Brain microvascular endothelial cell (primary cell): ENCODE measurements around the gene FAM193A.

Experiments used
- DNase-seq: peaks from one replicate; pipeline ENCODE4 v3.0.0-alpha.2; 2020
- H3K27ac ChIP-seq: fragments of 250-450 bp; sonication (Bioruptor Pico); 2 replicates; pipeline ENCODE4 v1.5.1; 2020; ENCODE audit warnings: mild to moderate bottlenecking, moderate library complexity
- H3K27me3 ChIP-seq: fragments of 250-450 bp; sonication (Bioruptor Pico); replicated peaks from 2 replicates; pipeline ENCODE4 v1.5.1; 2020; ENCODE audit warnings: mild to moderate bottlenecking
- H3K36me3 ChIP-seq: fragments of 250-450 bp; sonication (Bioruptor Pico); replicated peaks from 2 replicates; pipeline ENCODE4 v1.5.1; 2020; ENCODE audit warnings: mild to moderate bottlenecking
- H3K4me3 ChIP-seq: 2 replicates; pipeline ENCODE4 v1.5.1; 2011; ENCODE audit warnings: low read depth, mild to moderate bottlenecking, control low read depth, low read length, moderate library complexity
- in situ Hi-C: cut with HindIII; loops from 2 replicates; pipeline ENCODE4 v1.10.0; 2017; ENCODE audit warnings: low sequenced_read_pairs, low pct_ligation_motif_present
- TF ChIP-seq, protein P1 (sequence below): IDR thresholded peaks from 2 replicates; pipeline ENCODE4 v1.5.1; 2011; ENCODE audit warnings: low read depth, mild to moderate bottlenecking, moderate library complexity, low read length, control low read depth, inconsistent platforms; ENCODE audit errors: missing control alignments

The FAM193A gene

DNA sequence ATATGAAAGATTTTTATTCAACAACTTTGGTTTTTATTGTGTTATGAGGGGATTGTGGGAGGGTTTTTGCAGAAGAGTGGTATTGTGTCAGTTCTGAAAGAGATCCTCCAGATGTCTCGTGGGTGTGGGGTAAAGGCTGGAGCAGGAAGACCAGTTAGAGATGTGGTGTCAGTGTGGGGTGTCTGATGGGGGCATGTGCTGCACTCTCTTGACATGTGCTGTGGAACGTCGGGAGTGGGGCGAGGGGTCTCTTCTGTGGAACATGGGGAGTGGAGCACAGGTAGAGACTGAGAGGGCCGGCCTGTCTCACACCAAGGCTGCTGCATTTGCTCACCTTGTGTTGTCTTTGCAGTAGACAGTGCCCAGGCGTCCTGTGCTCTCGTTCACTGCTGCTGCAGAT, 37.6 kb downstream of the FAM193A start:
- no peak for DNase-seq
- TF ChIP-seq, protein P1, sequence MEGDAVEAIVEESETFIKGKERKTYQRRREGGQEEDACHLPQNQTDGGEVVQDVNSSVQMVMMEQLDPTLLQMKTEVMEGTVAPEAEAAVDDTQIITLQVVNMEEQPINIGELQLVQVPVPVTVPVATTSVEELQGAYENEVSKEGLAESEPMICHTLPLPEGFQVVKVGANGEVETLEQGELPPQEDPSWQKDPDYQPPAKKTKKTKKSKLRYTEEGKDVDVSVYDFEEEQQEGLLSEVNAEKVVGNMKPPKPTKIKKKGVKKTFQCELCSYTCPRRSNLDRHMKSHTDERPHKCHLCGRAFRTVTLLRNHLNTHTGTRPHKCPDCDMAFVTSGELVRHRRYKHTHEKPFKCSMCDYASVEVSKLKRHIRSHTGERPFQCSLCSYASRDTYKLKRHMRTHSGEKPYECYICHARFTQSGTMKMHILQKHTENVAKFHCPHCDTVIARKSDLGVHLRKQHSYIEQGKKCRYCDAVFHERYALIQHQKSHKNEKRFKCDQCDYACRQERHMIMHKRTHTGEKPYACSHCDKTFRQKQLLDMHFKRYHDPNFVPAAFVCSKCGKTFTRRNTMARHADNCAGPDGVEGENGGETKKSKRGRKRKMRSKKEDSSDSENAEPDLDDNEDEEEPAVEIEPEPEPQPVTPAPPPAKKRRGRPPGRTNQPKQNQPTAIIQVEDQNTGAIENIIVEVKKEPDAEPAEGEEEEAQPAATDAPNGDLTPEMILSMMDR = no peak
- Histone ChIP-seq H3K4me3 (no peak overlapping the region), H3K27ac (no peak overlapping the region), H3K36me3 (no peaks in the 10 kb centered on the region), H3K27me3 (no peaks in the 10 kb centered on the region)
- in situ Hi-C loops = no loop called here

DNA sequence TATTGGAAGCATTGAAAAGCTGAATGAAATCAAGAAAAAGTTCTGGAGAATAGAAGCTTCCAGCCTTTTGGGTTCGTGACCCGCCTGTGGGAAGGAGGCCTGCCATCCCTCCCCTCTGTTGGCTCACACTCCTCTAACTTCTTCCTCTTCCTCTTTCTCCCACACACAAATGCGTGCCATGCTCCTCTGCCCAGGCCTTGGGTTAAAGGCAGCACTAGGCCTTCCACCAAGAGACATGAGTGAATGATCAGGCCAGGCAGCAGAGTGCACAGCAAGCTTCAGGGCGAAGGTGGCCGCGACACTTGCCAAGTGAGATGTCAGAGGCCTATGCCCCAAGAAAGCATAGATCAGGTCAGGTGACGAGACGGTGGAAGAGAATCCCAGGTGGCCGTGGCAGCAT, 38.4 kb downstream of the FAM193A start:
- in situ Hi-C loops = no loop called here
- Histone ChIP-seq H3K27me3 (no peaks in the 10 kb centered on the region), H3K36me3 (no peaks in the 10 kb centered on the region), H3K4me3 (no peak overlapping the region), H3K27ac (no peak overlapping the region)
- TF ChIP-seq, protein P1 = no peak
- DNase-seq = no peak

DNA sequence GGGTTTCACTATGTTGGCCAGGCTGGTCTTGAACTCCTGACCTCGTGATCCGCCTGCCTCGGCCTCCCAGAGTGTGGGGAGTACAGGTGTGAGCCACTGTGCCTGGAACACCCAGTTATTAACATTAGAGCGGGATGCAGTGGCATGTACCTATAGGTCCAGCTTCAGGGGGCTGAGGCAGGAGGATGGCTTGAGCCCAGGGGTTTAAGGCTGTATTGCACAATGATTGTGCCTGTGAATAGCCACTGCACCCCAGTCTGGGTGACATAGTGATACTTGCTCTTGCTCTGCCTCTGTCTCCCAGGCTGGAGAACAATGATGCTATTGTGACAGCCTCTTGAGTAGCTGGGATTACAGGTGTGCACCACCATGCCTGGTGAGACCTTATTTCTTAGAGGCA, 39.8 kb downstream of the FAM193A start:
- in situ Hi-C loops = no loop called here
- Histone ChIP-seq H3K4me3 (no peak overlapping the region), H3K27me3 (no peaks in the 10 kb centered on the region), H3K36me3 (no peaks in the 10 kb centered on the region), H3K27ac (no peak overlapping the region)
- no peak for DNase-seq
- TF ChIP-seq, protein P1 = no peak

DNA sequence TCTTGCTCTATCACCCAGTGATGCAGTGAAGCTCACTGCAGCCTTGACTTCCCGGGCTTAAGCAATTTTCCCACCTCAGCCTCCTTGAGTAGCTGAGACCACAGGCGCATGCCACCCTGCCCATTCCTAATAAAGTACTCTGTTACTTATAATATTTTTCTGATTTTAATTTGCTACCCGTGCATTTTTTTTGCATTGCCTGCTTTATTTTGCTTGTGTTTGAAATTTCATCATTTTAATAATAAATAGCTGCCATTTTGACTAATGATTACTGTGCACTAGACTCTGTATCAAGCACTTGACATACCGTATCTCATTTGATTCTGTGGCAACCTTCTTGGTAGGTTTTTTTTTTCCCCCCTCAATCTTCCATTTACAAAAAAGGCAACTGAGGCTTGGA, 41.7 kb downstream of the FAM193A start:
- in situ Hi-C loops = no loop called here
- DNase-seq = no peak
- Histone ChIP-seq H3K36me3 (no peaks in the 10 kb centered on the region), H3K4me3 (no peak overlapping the region), H3K27me3 (no peaks in the 10 kb centered on the region), H3K27ac (no peak overlapping the region)
- TF ChIP-seq, protein P1 = no peak

DNA sequence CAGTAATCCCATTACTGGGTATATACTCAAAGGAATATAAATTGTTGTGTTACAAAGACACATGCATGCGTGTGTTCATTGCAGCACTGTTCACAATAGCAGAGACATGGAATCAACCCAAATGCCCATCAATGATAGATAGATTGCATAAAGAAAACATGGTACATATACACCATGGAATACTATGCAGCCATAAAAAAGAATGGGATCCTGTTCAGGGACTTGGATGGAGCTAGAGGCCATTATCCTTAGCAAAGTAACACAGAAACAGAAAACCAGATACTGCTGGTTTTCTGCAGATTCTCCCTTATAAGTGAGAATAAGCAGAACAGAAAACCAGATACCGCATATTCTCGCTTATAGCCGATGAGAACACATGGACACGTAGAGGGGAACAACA, 43.5 kb downstream of the FAM193A start:
- DNase-seq = no peak
- in situ Hi-C loops = no loop called here
- Histone ChIP-seq H3K27ac (no peak overlapping the region), H3K27me3 (no peaks in the 10 kb centered on the region), H3K36me3 (no peaks in the 10 kb centered on the region), H3K4me3 (no peak overlapping the region)
- TF ChIP-seq, protein P1 = no peak

DNA sequence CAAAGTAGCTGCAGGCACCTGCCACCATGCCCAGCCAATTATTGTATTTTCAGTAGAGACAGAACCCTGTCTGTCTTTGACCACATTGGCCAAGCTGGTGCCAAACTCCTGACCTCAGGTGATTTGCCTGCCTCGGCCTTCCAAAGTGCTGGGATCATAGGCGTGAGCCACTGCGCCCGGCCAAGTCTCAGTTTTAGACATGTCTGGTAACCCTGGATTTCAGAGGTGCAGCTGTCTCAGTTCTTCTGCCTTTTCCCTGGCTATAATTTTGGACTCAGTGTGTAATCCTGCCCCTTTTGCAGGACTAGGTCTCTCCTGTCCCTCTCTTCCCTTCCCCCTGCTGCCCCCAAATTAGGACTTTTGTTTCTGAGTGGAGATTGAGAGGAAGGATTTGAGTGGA, 46.6 kb downstream of the FAM193A start:
- Histone ChIP-seq H3K27ac (no peak overlapping the region), H3K27me3 (no peaks in the 10 kb centered on the region), H3K36me3 (no peaks in the 10 kb centered on the region), H3K4me3 (no peak overlapping the region)
- no peak for DNase-seq
- TF ChIP-seq, protein P1 = no peak
- in situ Hi-C loops = no loop called here
